ENCODE data around the gene PLD5.
"Not testable (repeated sequence)": the region's sequence is repeated elsewhere in the genome, so short reads cannot be mapped to it uniquely, and the experiment has no call there.

The PLD5 gene

GRCh38 chr1:242140836-242141235, 383.7 kb downstream of the PLD5 start:
- no peak for DNase-seq (ENCODE audit: low read depth)

GRCh38 chr1:242139986-242140385, 384.5 kb downstream of the PLD5 start:
- DNase-seq (ENCODE audit: low read depth) = no peak

- no peak for DNase-seq (ENCODE audit: low read depth)
Observed at GRCh38 chr1:242139442-242139841, 385.1 kb downstream of the PLD5 start.

- DNase-seq (ENCODE audit: low read depth) = no peak
Observed at GRCh38 chr1:242133796-242134195, 390.7 kb downstream of the PLD5 start.

- no peak for DNase-seq (ENCODE audit: low read depth)
Observed at GRCh38 chr1:242133351-242133750, 391.1 kb downstream of the PLD5 start.

GRCh38 chr1:242132121-242132817, 392.2 kb downstream of the PLD5 start:
- no peak for DNase-seq (ENCODE audit: low read depth)

GRCh38 chr1:242128951-242129502, 395.5 kb downstream of the PLD5 start:
- DNase-seq (ENCODE audit: low read depth) = no peak

GRCh38 chr1:242120432-242120831, 404.1 kb downstream of the PLD5 start:
- DNase-seq (ENCODE audit: low read depth) = no peak

- DNase-seq (ENCODE audit: low read depth) = no peak
Observed at GRCh38 chr1:242100921-242101320, 423.6 kb downstream of the PLD5 start.

GRCh38 chr1:242097283-242097682, 427.2 kb downstream of the PLD5 start:
- not testable (repeated sequence) for DNase-seq (ENCODE audit: low read depth)

GRCh38 chr1:242093116-242093515, 431.4 kb downstream of the PLD5 start:
- DNase-seq (ENCODE audit: low read depth) = no peak

- DNase-seq (ENCODE audit: low read depth) = no peak
Observed at GRCh38 chr1:242089911-242090310, 434.6 kb downstream of the PLD5 start.

- DNase-seq (ENCODE audit: low read depth) = no peak
Observed at GRCh38 chr1:242088875-242089274, 435.6 kb downstream of the PLD5 start.

- no peak for DNase-seq (ENCODE audit: low read depth)
Observed at GRCh38 chr1:242086706-242087105, 437.8 kb downstream of the PLD5 start.

- DNase-seq (ENCODE audit: low read depth) = no peak
Observed at GRCh38 chr1:242086093-242086492, 438.4 kb downstream of the PLD5 start.

GRCh38 chr1:242083742-242084141, 440.8 kb downstream of the PLD5 start:
- DNase-seq (ENCODE audit: low read depth) = no peak

- DNase-seq (ENCODE audit: low read depth) = no peak
Observed at GRCh38 chr1:242081446-242081845, 443.1 kb downstream of the PLD5 start.

GRCh38 chr1:242065813-242066212, 458.7 kb downstream of the PLD5 start:
- DNase-seq (ENCODE audit: low read depth) = no peak

GRCh38 chr1:242062271-242062670, 462.2 kb downstream of the PLD5 start:
- no peak for DNase-seq (ENCODE audit: low read depth)

- DNase-seq (ENCODE audit: low read depth) = no peak
Observed at GRCh38 chr1:242059976-242060375, 464.5 kb downstream of the PLD5 start.

- DNase-seq (ENCODE audit: low read depth) = not testable (repeated sequence)
Observed at GRCh38 chr1:242058582-242058981, 465.9 kb downstream of the PLD5 start.

GRCh38 chr1:242058181-242058580, 466.3 kb downstream of the PLD5 start:
- DNase-seq (ENCODE audit: low read depth) = not testable (repeated sequence)

- no peak for DNase-seq (ENCODE audit: low read depth)
Observed at GRCh38 chr1:242057745-242058115, 466.8 kb downstream of the PLD5 start.

All from stimulated activated CD8-positive, alpha-beta memory T cell treated with anti-CD3 and anti-CD28 coated beads, Interleukin-12 subunit alpha, Interleukin-12 subunit beta, amount 100 ng/mL, for 4 hours (primary cell).